SK-N-MC (cell line): ENCODE measurements around the gene ERBB4.

ENCODE experiments used
- EZH2 ChIP-seq: fragments of 200-600 bp; sonication (generic); IDR thresholded peaks from one replicate; pipeline ENCODE4 v1.6.1; 2017; ENCODE audit warnings: antibody characterized with exemption
- POLR2AphosphoS5 ChIP-seq: IDR thresholded peaks from 2 replicates; pipeline ENCODE4 v1.6.1; 2012; ENCODE audit warnings: mild to moderate bottlenecking, low read depth, low read length, borderline replicate concordance

- TF ChIP-seq POLR2AphosphoS5 (no peak), EZH2 (no peak)
Measured at GRCh38 chr2:211665299-211665698, 873.3 kb downstream of the ERBB4 start.
